SK-N-SH (cell line): ENCODE data around the gene RAD51B. TPM values are rescaled to one million over a fixed set of nuclear protein-coding genes. Genes with fewer than 3 reads are reported as not detected.

Experiments used
- CTCF ChIA-PET: fragments of 300-600, 350-600 bp; formaldehyde crosslinking; extraction: SDS; loops from one replicate; lab custom pipeline; 2021; lab: Yijun Ruan, JAX
- POLR2A ChIA-PET: fragments of 350-600 bp; sonication (Branson Sonifier 250); formaldehyde crosslinking; extraction: SDS; loops from one replicate; lab custom pipeline; 2020; ENCODE audit warnings: antibody characterized with exemption, inconsistent platforms; lab: Yijun Ruan, JAX
- DNase-seq: peaks from one replicate; pipeline ENCODE4 v3.0.0; 2012
- H2AFZ ChIP-seq: fragments of 200-600 bp; sonication (generic); 2 replicates; pipeline ENCODE4 v1.8.1; 2016; ENCODE audit warnings: antibody characterized with exemption, mild to moderate bottlenecking, low read depth
- H3F3A ChIP-seq: fragments of 200-600 bp; sonication (generic); replicated peaks from 2 replicates; pipeline ENCODE3; 2016; ENCODE audit warnings: antibody characterized with exemption, mild to moderate bottlenecking; ENCODE audit not compliant: insufficient read depth
- H3K27ac ChIP-seq, 2 experiments: fragments of 200-500 bp in 1 of 2; fragments of 200-600 bp in 1 of 2; sonication (Bioruptor generic) in 1 of 2; sonication (generic), shearing (Covaris generic) in 1 of 2; 2 replicates each; pipeline versions ENCODE4 v1.5.1 to v1.6.1; 2014 to 2016; ENCODE audit warnings: low read depth in 2 of 2, inconsistent platforms in 1 of 2, low read length in 1 of 2, mild to moderate bottlenecking in 1 of 2, mixed read lengths in 1 of 2
- H3K27me3 ChIP-seq: fragments of 200-600 bp; sonication (generic), shearing (Covaris generic); 2 replicates; pipeline ENCODE4 v1.6.1; 2016; ENCODE audit warnings: mixed run types; ENCODE audit not compliant: insufficient read depth
- H3K36me3 ChIP-seq, 2 experiments: fragments of 200-500 bp in 1 of 2; fragments of 200-600 bp in 1 of 2; sonication (Bioruptor generic) in 1 of 2; sonication (generic) in 1 of 2; replicated peaks in 1 of 2; 2 replicates each; pipeline versions ENCODE3 to v1.5.1; 2014 to 2016; ENCODE audit warnings: low read length in 1 of 2, mild to moderate bottlenecking in 1 of 2; ENCODE audit not compliant: insufficient read depth in 2 of 2, control insufficient read depth in 1 of 2
- H3K4me1 ChIP-seq, 2 experiments: fragments of 200-500 bp in 1 of 2; fragments of 200-600 bp in 1 of 2; sonication (Bioruptor generic) in 1 of 2; sonication (generic), shearing (Covaris generic) in 1 of 2; 2 replicates each; pipeline versions ENCODE4 v1.5.1 to v1.6.1; 2014 to 2016; ENCODE audit warnings: low read depth in 1 of 2, low read length in 1 of 2, mixed run types in 1 of 2; ENCODE audit not compliant: insufficient read depth in 2 of 2, control insufficient read depth in 1 of 2
- H3K4me2 ChIP-seq: fragments of 200-600 bp; sonication (generic), shearing (Covaris generic); 2 replicates; pipeline ENCODE4 v1.6.1; 2017; ENCODE audit warnings: mixed run types
- H3K4me3 ChIP-seq, 2 experiments: fragments of 200-500 bp in 1 of 2; fragments of 200-600 bp in 1 of 2; sonication (Bioruptor generic) in 1 of 2; sonication (generic), shearing (Covaris generic) in 1 of 2; 2 replicates each; pipeline versions ENCODE4 v1.5.1 to v1.8.1; 2014 to 2016; ENCODE audit warnings: low read depth in 2 of 2, inconsistent platforms in 1 of 2, low read length in 1 of 2, mild to moderate bottlenecking in 1 of 2, mixed read lengths in 1 of 2, moderate library complexity in 1 of 2
- H3K79me2 ChIP-seq: fragments of 200-600 bp; sonication (generic); 2 replicates; pipeline ENCODE4 v1.8.1; 2017; ENCODE audit warnings: mild to moderate bottlenecking; ENCODE audit not compliant: insufficient read depth
- H3K9ac ChIP-seq: fragments of 200-600 bp; sonication (generic); 2 replicates; pipeline ENCODE4 v1.6.1; 2017; ENCODE audit warnings: mixed run types
- H3K9me2 ChIP-seq: fragments of 200-600 bp; sonication (generic); 2 replicates; pipeline ENCODE4 v1.6.1; 2017; ENCODE audit warnings: mixed run types
- H3K9me3 ChIP-seq: fragments of 200-600 bp; sonication (generic); 2 replicates; pipeline ENCODE4 v1.6.1; 2017; ENCODE audit warnings: mixed run types, mild to moderate bottlenecking, moderate library complexity
- H4K20me1 ChIP-seq: fragments of 200-600 bp; sonication (generic); 2 replicates; pipeline ENCODE4 v1.6.1; 2017; ENCODE audit warnings: mild to moderate bottlenecking, mixed run types; ENCODE audit not compliant: insufficient read depth
- ELF1 ChIP-seq: IDR thresholded peaks from 2 replicates; pipeline ENCODE4 v1.4.0; 2012
- FOSL2 ChIP-seq: IDR thresholded peaks from 2 replicates; pipeline ENCODE4 v1.4.0; 2012; ENCODE audit warnings: low read depth, mild to moderate bottlenecking, moderate library complexity, borderline replicate concordance
- FOXJ3 ChIP-seq: sonication (generic); formaldehyde crosslinking; IDR thresholded peaks from 2 replicates; pipeline ENCODE4 v1.5.1; 2020; ENCODE audit warnings: mild to moderate bottlenecking, missing genetic modification reagents
- FOXM1 ChIP-seq: IDR thresholded peaks from 2 replicates; pipeline ENCODE4 v1.4.0; 2012; ENCODE audit warnings: low read depth, mild to moderate bottlenecking
- GABPA ChIP-seq: IDR thresholded peaks from 2 replicates; pipeline ENCODE4 v1.4.0; 2012; ENCODE audit warnings: low read depth, mild to moderate bottlenecking
- GATA2 ChIP-seq: sonication (generic); formaldehyde crosslinking; IDR thresholded peaks from 2 replicates; pipeline ENCODE4 v1.5.0; 2020; ENCODE audit warnings: mild to moderate bottlenecking, missing genetic modification reagents
- JUND ChIP-seq: IDR thresholded peaks from 2 replicates; pipeline ENCODE4 v1.4.0; 2012
- MXI1 ChIP-seq: IDR thresholded peaks from 2 replicates; pipeline ENCODE4 v1.6.1; 2012; ENCODE audit warnings: mild to moderate bottlenecking, low read depth, low read length, improper control_type of control experiment
- PBX3 ChIP-seq: IDR thresholded peaks from 2 replicates; pipeline ENCODE4; 2012
- POLR2AphosphoS5 ChIP-seq: IDR thresholded peaks from 2 replicates; pipeline ENCODE4 v1.6.1; 2012; ENCODE audit warnings: low read depth, low read length
- RAD21 ChIP-seq: IDR thresholded peaks from 2 replicates; pipeline ENCODE4 v1.6.1; 2012; ENCODE audit warnings: mild to moderate bottlenecking, low read length
- RFX5 ChIP-seq: IDR thresholded peaks from 2 replicates; pipeline ENCODE4 v1.6.1; 2012; ENCODE audit warnings: mild to moderate bottlenecking, improper control_type of control experiment, low read length
- RXRA ChIP-seq: IDR thresholded peaks from 2 replicates; pipeline ENCODE4 v1.4.0; 2012; ENCODE audit warnings: low read depth, mild to moderate bottlenecking, borderline replicate concordance
- SIN3A ChIP-seq: IDR thresholded peaks from 2 replicates; pipeline ENCODE4 v1.6.1; 2012; ENCODE audit warnings: low read depth, mild to moderate bottlenecking, low read length, moderate library complexity, borderline replicate concordance
- SMC3 ChIP-seq: IDR thresholded peaks from 2 replicates; pipeline ENCODE4 v1.6.1; 2012; ENCODE audit warnings: low read depth, low read length, improper control_type of control experiment
- TCF12 ChIP-seq: IDR thresholded peaks from 2 replicates; pipeline ENCODE4 v1.4.0; 2012
- YY1 ChIP-seq: IDR thresholded peaks from 2 replicates; pipeline ENCODE4 v1.4.0; 2012; ENCODE audit warnings: low read depth, mild to moderate bottlenecking
- WGBS: methylation state at CpG from one replicate; pipeline ENCODE4 v1.1.6; 2017; ENCODE audit warnings: low lambda C conversion rate; 5-methylcytosine and 5-hydroxymethylcytosine counted together
- polyA plus RNA-seq, 3 experiments: library from polyadenylated mRNA; depleted of rRNA; stranded (reverse); fragments of >200 nt; gene quantifications; 2 replicates each; pipeline ENCODE4 v1.2.3, GENCODE V29; 2012
- TF ChIP-seq, protein P1 (sequence below): IDR thresholded peaks from 2 replicates; pipeline ENCODE4 v1.4.0; 2012; ENCODE audit warnings: low read depth
- TF ChIP-seq, protein P2 (sequence below): IDR thresholded peaks from 2 replicates; pipeline ENCODE4 v1.6.1; 2012; ENCODE audit warnings: mild to moderate bottlenecking, low read depth, low read length, moderate library complexity

RAD51B gene
- polyA plus RNA-seq, 1 of the 3 experiments (the other 2 are of a cell fraction): 6.0 TPM

DNA sequence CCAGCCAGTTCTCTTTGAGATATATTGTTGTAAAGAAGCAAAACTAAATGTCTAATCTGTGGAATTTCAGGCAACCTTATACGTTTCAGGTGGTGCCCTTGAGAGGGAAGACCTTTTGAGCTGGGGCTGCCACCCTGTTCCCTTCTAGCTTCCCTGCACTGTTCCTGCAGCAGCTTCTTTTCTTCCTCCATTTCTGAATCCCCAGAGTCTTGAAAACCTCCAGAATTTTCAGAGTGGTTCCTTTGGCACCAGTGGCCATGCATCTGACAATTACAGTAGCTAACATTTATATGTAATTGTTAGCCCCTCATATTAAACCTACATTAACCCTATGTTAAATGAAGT, 702.0 kb downstream of the RAD51B start:
- WGBS: 83% methylated on average over 1 of the region's 1 CpG
- no peak overlapping the region for H3K9ac ChIP-seq
- CTCF ChIA-PET: interaction anchor here (0.7 to 1.0 kb wide), 2 partner anchors 267 to 268 kb away, joined by 3 to 5 read pairs; no protein-coding TSS in a partner anchor

More for the DNA sequence above, 702.0 kb downstream of the RAD51B start:
- H3K4me3 ChIP-seq: no peak overlapping the region
- H3F3A ChIP-seq: no peaks in the 10 kb centered on the region
- H3K4me2 ChIP-seq: no peak overlapping the region
- H3K4me1 ChIP-seq: peaks cover 11 to 19% of the 10 kb centered on the region in 2 experiments; a peak in 2 of 4 replicates
- H4K20me1 ChIP-seq: no peaks in the 10 kb centered on the region
- no peaks in the 10 kb centered on the region for H3K79me2 ChIP-seq
- no peaks in the 10 kb centered on the region for H3K27me3 ChIP-seq
- TF ChIP-seq FOSL2 (no peak), PBX3 (no peak), GATA2 (CRISPR knock-in tag) (no peak), RFX5 (no peak), JUND (no peak), SMC3 (no peak), FOXM1 (no peak), YY1 (no peak), FOXJ3 (CRISPR knock-in tag) (no peak), GABPA (no peak), TCF12 (no peak), RXRA (no peak), POLR2AphosphoS5 (no peak), ELF1 (no peak), RAD21 (no peak), MXI1 (no peak), SIN3A (no peak)
- TF ChIP-seq, protein P1, sequence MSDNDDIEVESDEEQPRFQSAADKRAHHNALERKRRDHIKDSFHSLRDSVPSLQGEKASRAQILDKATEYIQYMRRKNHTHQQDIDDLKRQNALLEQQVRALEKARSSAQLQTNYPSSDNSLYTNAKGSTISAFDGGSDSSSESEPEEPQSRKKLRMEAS: no peak
- TF ChIP-seq, protein P2, sequence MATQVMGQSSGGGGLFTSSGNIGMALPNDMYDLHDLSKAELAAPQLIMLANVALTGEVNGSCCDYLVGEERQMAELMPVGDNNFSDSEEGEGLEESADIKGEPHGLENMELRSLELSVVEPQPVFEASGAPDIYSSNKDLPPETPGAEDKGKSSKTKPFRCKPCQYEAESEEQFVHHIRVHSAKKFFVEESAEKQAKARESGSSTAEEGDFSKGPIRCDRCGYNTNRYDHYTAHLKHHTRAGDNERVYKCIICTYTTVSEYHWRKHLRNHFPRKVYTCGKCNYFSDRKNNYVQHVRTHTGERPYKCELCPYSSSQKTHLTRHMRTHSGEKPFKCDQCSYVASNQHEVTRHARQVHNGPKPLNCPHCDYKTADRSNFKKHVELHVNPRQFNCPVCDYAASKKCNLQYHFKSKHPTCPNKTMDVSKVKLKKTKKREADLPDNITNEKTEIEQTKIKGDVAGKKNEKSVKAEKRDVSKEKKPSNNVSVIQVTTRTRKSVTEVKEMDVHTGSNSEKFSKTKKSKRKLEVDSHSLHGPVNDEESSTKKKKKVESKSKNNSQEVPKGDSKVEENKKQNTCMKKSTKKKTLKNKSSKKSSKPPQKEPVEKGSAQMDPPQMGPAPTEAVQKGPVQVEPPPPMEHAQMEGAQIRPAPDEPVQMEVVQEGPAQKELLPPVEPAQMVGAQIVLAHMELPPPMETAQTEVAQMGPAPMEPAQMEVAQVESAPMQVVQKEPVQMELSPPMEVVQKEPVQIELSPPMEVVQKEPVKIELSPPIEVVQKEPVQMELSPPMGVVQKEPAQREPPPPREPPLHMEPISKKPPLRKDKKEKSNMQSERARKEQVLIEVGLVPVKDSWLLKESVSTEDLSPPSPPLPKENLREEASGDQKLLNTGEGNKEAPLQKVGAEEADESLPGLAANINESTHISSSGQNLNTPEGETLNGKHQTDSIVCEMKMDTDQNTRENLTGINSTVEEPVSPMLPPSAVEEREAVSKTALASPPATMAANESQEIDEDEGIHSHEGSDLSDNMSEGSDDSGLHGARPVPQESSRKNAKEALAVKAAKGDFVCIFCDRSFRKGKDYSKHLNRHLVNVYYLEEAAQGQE: no peak
- DNase-seq: no peak
- H3K27ac ChIP-seq: no peak overlapping the region; a peak in 1 of 4 replicates
- POLR2A ChIA-PET: interaction anchor here (0.6 kb wide), 1 partner anchor 215 kb away, joined by 4 read pairs; no protein-coding TSS in a partner anchor
- no peaks in the 10 kb centered on the region for H3K9me2 ChIP-seq
- H2AFZ ChIP-seq: no peak overlapping the region
- H3K9me3 ChIP-seq: no peaks in the 10 kb centered on the region
- H3K36me3 ChIP-seq: no peaks in the 10 kb centered on the region
